Esophagus (tissue), 2 donors: ENCODE data around the gene ASAH2. TPM values are rescaled to one million over a fixed set of nuclear protein-coding genes. Genes with fewer than 3 reads are reported as not detected.
"Not testable (repeated sequence)": the region's sequence is repeated elsewhere in the genome, so short reads cannot be mapped to it uniquely, and the experiment has no call there.

ENCODE experiments used
- H3K27ac ChIP-seq, 2 donors: one replicate each; pipeline ENCODE4 v1.5.1; 2013; ENCODE audit warnings: low read depth in 2 of 2, mild to moderate bottlenecking in 2 of 2, inconsistent platforms in 1 of 2, low read length in 1 of 2, moderate library complexity in 1 of 2
- H3K27me3 ChIP-seq, 2 donors: one replicate each; pipeline ENCODE4 v1.6.1; 2013; ENCODE audit warnings: low read length in 2 of 2, control low read depth in 1 of 2, mild to moderate bottlenecking in 1 of 2; ENCODE audit not compliant: insufficient read depth in 2 of 2, control insufficient read depth in 1 of 2
- H3K36me3 ChIP-seq, 2 donors: one replicate each; pipeline ENCODE4 v1.6.1; 2013; ENCODE audit warnings: low read length in 1 of 2; ENCODE audit not compliant: control insufficient read depth in 2 of 2, insufficient read depth in 2 of 2
- H3K4me1 ChIP-seq, 2 donors: one replicate each; pipeline ENCODE4 v1.6.1; 2013; ENCODE audit warnings: low read length in 1 of 2; ENCODE audit not compliant: control insufficient read depth in 2 of 2, insufficient read depth in 2 of 2
- H3K4me3 ChIP-seq, 2 donors: one replicate each; pipeline ENCODE4 v1.5.1; 2013; ENCODE audit warnings: low read length in 2 of 2, mild to moderate bottlenecking in 2 of 2, low read depth in 1 of 2, moderate library complexity in 1 of 2
- H3K9me3 ChIP-seq, 2 donors: one replicate each; pipeline ENCODE4 v1.6.1; 2013; ENCODE audit warnings: mild to moderate bottlenecking in 2 of 2, low read depth in 1 of 2, low read length in 1 of 2, moderate library complexity in 1 of 2; ENCODE audit not compliant: control insufficient read depth in 2 of 2, insufficient read depth in 1 of 2
- WGBS, 2 donors: extraction: QIAGEN DNeasy Blood & Tissue Kit; methylation state at CpG; one replicate each; pipeline ENCODE4 v1.1.7; 2013; 5-methylcytosine and 5-hydroxymethylcytosine counted together
- polyA plus RNA-seq, 2 donors: library from polyadenylated mRNA; stranded (reverse); fragments of 200-250 nt; gene quantifications; one replicate each; pipeline ENCODE4 v1.2.3, GENCODE V29; 2013
- donor health status: healthy with polysubstance abuse.
- donor health status: Bipolar disorder and iron deficiency.

Gene ASAH2
- polyA plus RNA-seq, 2 donors: 0.18 to 0.20 TPM

GRCh38 chr10:50260791-50261281 lies 9.5 kb upstream of the ASAH2 start:
- Histone ChIP-seq H3K9me3 (no peaks in the 10 kb centered on the region), H3K4me3 (no peak overlapping the region), H3K36me3 (no peaks in the 10 kb centered on the region), H3K4me1 (peaks cover 0 to 2% of the 10 kb centered on the region in 2 donors), H3K27ac (no peak overlapping the region), H3K27me3 (no peaks in the 10 kb centered on the region)
- 24 to 38% methylated on average over 2 of the region's 2 CpGs for WGBS, 2 donors

GRCh38 chr10:50254479-50254878 lies 3.2 kb upstream of the ASAH2 start:
- Histone ChIP-seq H3K27me3 (no peaks in the 10 kb centered on the region), H3K4me3 (no peak overlapping the region), H3K9me3 (no peaks in the 10 kb centered on the region), H3K27ac (no peak overlapping the region), H3K4me1 (no peaks in the 10 kb centered on the region), H3K36me3 (no peaks in the 10 kb centered on the region)
- 47 to 49% methylated on average over 2 of the region's 2 CpGs for WGBS, 2 donors

GRCh38 chr10:50250096-50250854 lies 1.0 kb downstream of the ASAH2 start:
- Histone ChIP-seq H3K4me1 (no peaks in the 10 kb centered on the region), H3K27ac (no peak overlapping the region), H3K4me3 (no peak overlapping the region), H3K27me3 (no peaks in the 10 kb centered on the region), H3K36me3 (no peaks in the 10 kb centered on the region), H3K9me3 (no peaks in the 10 kb centered on the region)
- WGBS, 2 donors: 83 to 84% methylated on average over 2 of the region's 2 CpGs

- Histone ChIP-seq H3K27ac (no peak overlapping the region), H3K36me3 (no peaks in the 10 kb centered on the region), H3K4me3 (no peak overlapping the region), H3K9me3 (no peaks in the 10 kb centered on the region), H3K27me3 (peaks cover 0 to 3% of the 10 kb centered on the region in 2 donors), H3K4me1 (no peaks in the 10 kb centered on the region)
- WGBS, 2 donors: 80 to 86% methylated on average over 5 of the region's 5 CpGs
Observed at GRCh38 chr10:50248598-50248997, 2.7 kb downstream of the ASAH2 start.

DNA sequence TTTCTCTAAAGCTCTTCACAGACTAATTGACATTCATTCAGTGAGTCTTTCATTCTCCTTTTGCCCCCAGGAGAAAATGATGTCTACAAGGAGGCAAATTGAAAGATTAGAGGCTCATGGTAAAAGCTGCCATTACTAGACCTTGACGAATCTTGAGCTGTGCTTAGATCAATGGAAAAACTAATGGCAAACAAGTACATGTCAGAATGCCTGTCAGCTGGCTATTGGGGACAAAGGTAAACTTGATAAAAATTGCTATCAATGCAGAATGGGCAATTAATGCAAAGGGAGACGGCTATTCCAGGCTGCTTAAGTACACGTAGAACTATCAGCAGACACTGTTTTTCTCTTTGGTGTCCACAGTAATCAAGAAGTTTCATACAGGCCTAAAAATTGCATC lies 3.3 kb downstream of the ASAH2 start:
- H3K4me3 ChIP-seq: no peak overlapping the region
- 35 to 47% methylated on average over 3 of the region's 3 CpGs for WGBS, 2 donors
- peaks cover 0 to 3% of the 10 kb centered on the region in 2 donors for H3K27me3 ChIP-seq
- H3K36me3 ChIP-seq: no peaks in the 10 kb centered on the region
- no peak overlapping the region for H3K27ac ChIP-seq
- H3K9me3 ChIP-seq: no peaks in the 10 kb centered on the region
- no peaks in the 10 kb centered on the region for H3K4me1 ChIP-seq

DNA sequence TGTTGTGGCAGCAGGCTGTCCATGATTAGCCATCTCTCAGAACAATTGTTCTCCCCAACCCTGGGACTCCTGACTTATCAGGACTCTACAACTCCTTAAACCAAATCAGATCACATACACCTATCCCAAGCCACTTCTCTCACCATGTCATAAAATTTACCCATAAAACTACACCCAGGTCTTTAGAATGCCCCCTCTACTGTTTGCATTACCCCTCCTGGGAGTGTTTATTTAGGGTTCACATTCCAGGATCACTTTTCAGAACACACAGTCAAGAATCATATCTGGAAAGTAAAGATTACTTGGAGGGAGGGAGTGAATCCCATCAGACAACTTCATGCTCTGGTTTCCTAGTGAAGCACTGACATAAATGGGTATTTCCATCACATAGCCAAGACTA lies 7.1 kb downstream of the ASAH2 start:
- Histone ChIP-seq H3K9me3 (no peaks in the 10 kb centered on the region), H3K36me3 (no peaks in the 10 kb centered on the region), H3K4me1 (no peaks in the 10 kb centered on the region), H3K4me3 (no peak overlapping the region), H3K27ac (no peak overlapping the region), H3K27me3 (peaks cover 0 to 3% of the 10 kb centered on the region in 2 donors)

GRCh38 chr10:50242777-50243176 lies 8.5 kb downstream of the ASAH2 start:
- WGBS, 2 donors: 70 to 71% methylated on average over 4 of the region's 4 CpGs
- Histone ChIP-seq H3K4me1 (no peaks in the 10 kb centered on the region), H3K9me3 (no peaks in the 10 kb centered on the region), H3K4me3 (no peak overlapping the region), H3K27ac (no peak overlapping the region), H3K36me3 (no peaks in the 10 kb centered on the region), H3K27me3 (peaks cover 0 to 3% of the 10 kb centered on the region in 2 donors)

- not testable (repeated sequence) for H3K4me3 ChIP-seq, H3K27ac ChIP-seq, H3K4me1 ChIP-seq, H3K36me3 ChIP-seq, H3K9me3 ChIP-seq, H3K27me3 ChIP-seq
- 87 to 100% methylated on average over 1 of the region's 1 CpG for WGBS, 2 donors
Observed at GRCh38 chr10:50241478-50241877, 9.8 kb downstream of the ASAH2 start.

DNA sequence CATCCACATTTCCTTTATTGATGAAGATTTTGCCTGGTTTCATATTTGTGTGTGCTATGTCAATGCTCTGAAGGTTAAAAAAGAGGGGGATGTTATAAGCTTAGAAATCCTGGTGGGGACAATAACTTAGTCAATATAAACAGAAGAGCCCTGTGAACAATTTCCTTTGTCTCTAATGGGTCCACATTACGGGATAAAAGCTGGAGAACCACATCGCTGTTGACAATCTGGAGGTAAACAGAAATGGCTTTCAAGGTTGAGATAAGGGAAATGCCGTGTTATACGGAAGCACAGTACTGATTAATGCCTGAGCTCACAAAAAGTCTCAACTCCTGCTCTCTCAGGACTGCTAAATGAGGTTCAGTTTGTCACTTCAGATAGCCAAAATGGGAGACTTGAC lies 16.8 kb downstream of the ASAH2 start:
- Histone ChIP-seq H3K4me1 (no peaks in the 10 kb centered on the region), H3K36me3 (no peaks in the 10 kb centered on the region), H3K9me3 (no peaks in the 10 kb centered on the region), H3K27ac (no peak overlapping the region), H3K4me3 (no peak overlapping the region), H3K27me3 (no peaks in the 10 kb centered on the region)
- 34 to 55% methylated on average over 4 of the region's 4 CpGs for WGBS, 2 donors

DNA sequence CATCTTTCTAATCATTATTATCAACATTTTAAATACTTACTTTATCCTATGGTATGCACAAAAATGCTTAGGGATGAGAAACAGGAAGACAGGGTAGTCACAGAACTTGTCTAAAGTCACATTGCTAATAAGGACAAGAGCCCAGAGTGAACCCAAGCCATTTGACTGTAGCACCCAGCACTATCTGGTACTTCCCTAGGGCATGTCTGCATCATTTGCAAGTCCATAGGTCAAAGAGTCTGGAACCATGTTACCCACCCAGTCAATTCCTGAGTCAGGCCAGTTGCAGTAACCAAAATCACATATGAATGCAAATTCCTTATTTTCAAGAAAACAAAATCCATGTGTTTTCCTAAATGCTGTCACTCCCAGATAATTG lies 19.1 kb downstream of the ASAH2 start:
- Histone ChIP-seq H3K27ac (no peak overlapping the region), H3K4me3 (no peak overlapping the region), H3K4me1 (no peaks in the 10 kb centered on the region)

More for the DNA sequence above, 19.1 kb downstream of the ASAH2 start:
- Histone ChIP-seq H3K27me3 (no peaks in the 10 kb centered on the region), H3K36me3 (no peaks in the 10 kb centered on the region), H3K9me3 (no peaks in the 10 kb centered on the region)
